ENCODE measurements around the gene TSSK3. TPM values are rescaled to one million over a fixed set of nuclear protein-coding genes. Genes with fewer than 3 reads are reported as not detected.

TSSK3 gene
- total RNA-seq, 1 donor from 2014 or later = not detected

DNA sequence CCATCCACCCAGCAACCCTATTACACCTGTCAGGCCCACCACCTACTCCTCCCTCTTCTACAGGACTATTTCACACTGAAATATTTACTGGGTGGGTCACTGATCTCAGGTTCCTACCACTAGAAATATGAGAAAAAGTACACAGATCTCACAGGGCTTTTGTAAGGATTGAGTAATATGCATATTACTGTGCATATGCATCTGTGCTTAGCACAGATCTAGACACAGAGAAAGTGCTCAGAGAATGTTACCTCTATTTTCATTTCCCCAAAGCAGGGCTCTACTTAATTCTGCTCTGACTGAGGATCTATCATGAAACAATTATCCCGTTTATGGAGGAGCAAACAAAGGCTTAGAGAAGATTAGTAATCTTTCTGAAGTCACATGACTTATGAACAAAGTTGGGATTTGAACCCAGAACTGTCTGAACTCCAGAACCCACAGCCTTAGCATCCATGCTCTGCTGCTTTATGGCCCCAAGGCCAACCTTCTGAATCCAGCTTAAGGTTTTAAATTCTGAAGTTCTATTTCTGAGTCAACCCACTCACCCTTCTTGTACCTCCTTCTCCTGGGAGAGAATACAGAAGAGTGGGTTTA, 11.8 kb downstream of the TSSK3 start:
- H3K4me1 ChIP-seq = no peaks in the 10 kb centered on the region
- no peak for DNase-seq (ENCODE audit: extremely low spot score in 2 of 2)
- H3K27ac ChIP-seq = no peak overlapping the region
- intact Hi-C loops (cut with DNase I) = no loop called here
- no peaks in the 10 kb centered on the region for H3K27me3 ChIP-seq
- TF ChIP-seq CTCF (IDR thresholded peaks at IDR 0.05) = no peak
- TF ChIP-seq POLR2AphosphoS5 (IDR thresholded peaks at IDR 0.05; ENCODE audit: insufficient read depth in 1 of 2, low read depth in 1 of 2) = no peak
- TF ChIP-seq POLR2A (IDR thresholded peaks at IDR 0.05) = no peak
- H3K9me3 ChIP-seq = no peaks in the 10 kb centered on the region
- H3K4me3 ChIP-seq = no peak overlapping the region
- H3K36me3 ChIP-seq = peaks cover 0 to 82% of the 10 kb centered on the region in 2 donors

- no peak for DNase-seq (ENCODE audit: extremely low spot score in 2 of 2)
- H3K27me3 ChIP-seq = no peaks in the 10 kb centered on the region
- TF ChIP-seq POLR2A (IDR thresholded peaks at IDR 0.05) (no peak), CTCF (IDR thresholded peaks at IDR 0.05) (no peak), POLR2AphosphoS5 (IDR thresholded peaks at IDR 0.05; ENCODE audit: insufficient read depth in 1 of 2, low read depth in 1 of 2) (no peak)
- H3K36me3 ChIP-seq = peaks cover 0 to 95% of the 10 kb centered on the region in 2 donors
- no peaks in the 10 kb centered on the region for H3K9me3 ChIP-seq
- intact Hi-C loops (cut with DNase I) = no loop called here
- no peaks in the 10 kb centered on the region for H3K4me1 ChIP-seq
- no peak overlapping the region for H3K4me3 ChIP-seq
- H3K27ac ChIP-seq = no peak overlapping the region
These were observed 13.9 kb downstream of the TSSK3 start for GRCh38 chr1:32376199-32376598.

DNA sequence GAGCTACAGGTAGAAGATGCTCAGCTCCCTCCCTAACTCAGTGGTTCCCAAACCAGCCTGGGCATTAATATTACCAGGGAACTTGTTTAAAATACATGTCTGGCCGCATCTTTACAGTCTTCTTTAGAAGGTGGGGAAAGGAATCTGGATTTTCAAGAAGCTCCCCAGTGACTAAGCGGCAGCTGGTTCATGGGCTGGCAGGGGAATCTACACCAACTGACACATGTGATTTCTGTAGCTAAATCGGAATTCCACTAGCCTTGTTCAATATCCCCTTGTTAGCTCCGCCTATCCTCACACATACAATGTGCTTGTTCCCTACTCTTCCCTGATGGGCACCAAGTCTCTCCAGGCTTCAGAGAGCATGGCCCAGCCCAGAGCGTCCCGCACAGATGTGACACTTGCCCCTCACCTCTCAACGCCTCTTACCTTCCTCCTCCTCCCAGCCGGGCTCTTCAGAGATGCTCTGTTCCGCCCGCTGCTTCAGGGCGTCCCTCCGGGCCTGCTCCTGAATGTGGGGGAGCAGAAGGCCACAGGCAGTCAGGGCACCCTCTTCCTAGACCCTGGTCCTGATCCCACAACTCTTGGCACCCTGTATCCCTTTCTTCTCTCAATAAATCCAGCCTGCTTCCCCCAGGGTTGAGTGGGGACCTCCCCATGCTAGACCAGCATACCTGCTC, 15.3 kb downstream of the TSSK3 start:
- Histone ChIP-seq H3K4me1 (no peaks in the 10 kb centered on the region), H3K27me3 (no peaks in the 10 kb centered on the region), H3K9me3 (no peaks in the 10 kb centered on the region), H3K36me3 (peaks cover 0 to 95% of the 10 kb centered on the region in 2 donors), H3K4me3 (no peak overlapping the region), H3K27ac (no peak overlapping the region)
- intact Hi-C loops (cut with DNase I) = loop anchor here (2.0 kb wide), 1 partner anchor 67 kb away; no protein-coding TSS in a partner anchor
- no peak for TF ChIP-seq CTCF (IDR thresholded peaks at IDR 0.05)
- TF ChIP-seq POLR2A (IDR thresholded peaks at IDR 0.05) = no peak
- TF ChIP-seq POLR2AphosphoS5 (IDR thresholded peaks at IDR 0.05; ENCODE audit: insufficient read depth in 1 of 2, low read depth in 1 of 2) = no peak
- DNase-seq (ENCODE audit: extremely low spot score in 2 of 2) = no peak

- no peak for TF ChIP-seq CTCF (IDR thresholded peaks at IDR 0.05)
- no peak for TF ChIP-seq POLR2A (IDR thresholded peaks at IDR 0.05)
- no peak for TF ChIP-seq POLR2AphosphoS5 (IDR thresholded peaks at IDR 0.05; ENCODE audit: insufficient read depth in 1 of 2, low read depth in 1 of 2)
- Histone ChIP-seq H3K9me3 (no peaks in the 10 kb centered on the region), H3K27me3 (no peaks in the 10 kb centered on the region), H3K4me1 (no peaks in the 10 kb centered on the region), H3K27ac (no peak overlapping the region), H3K4me3 (no peak overlapping the region), H3K36me3 (peaks cover 0 to 99% of the 10 kb centered on the region in 2 donors)
- intact Hi-C loops (cut with DNase I) = no loop called here
- DNase-seq (ENCODE audit: extremely low spot score in 2 of 2) = no peak
These were observed 17.7 kb downstream of the TSSK3 start for GRCh38 chr1:32380057-32380456.

All from vagina (tissue), 2 donors.